GM18520 (cell line): Measurements from ENCODE around the gene MDK.
"Not testable (repeated sequence)": the region's sequence is repeated elsewhere in the genome, so short reads cannot be mapped to it uniquely, and the experiment has no call there.

Source experiments
- ATAC-seq: cut with Tn5 transposase; IDR thresholded peaks from one replicate; pipeline ENCODE4 v1.9.1; 2021; ENCODE audit not compliant: unreplicated experiment

The MDK gene

DNA sequence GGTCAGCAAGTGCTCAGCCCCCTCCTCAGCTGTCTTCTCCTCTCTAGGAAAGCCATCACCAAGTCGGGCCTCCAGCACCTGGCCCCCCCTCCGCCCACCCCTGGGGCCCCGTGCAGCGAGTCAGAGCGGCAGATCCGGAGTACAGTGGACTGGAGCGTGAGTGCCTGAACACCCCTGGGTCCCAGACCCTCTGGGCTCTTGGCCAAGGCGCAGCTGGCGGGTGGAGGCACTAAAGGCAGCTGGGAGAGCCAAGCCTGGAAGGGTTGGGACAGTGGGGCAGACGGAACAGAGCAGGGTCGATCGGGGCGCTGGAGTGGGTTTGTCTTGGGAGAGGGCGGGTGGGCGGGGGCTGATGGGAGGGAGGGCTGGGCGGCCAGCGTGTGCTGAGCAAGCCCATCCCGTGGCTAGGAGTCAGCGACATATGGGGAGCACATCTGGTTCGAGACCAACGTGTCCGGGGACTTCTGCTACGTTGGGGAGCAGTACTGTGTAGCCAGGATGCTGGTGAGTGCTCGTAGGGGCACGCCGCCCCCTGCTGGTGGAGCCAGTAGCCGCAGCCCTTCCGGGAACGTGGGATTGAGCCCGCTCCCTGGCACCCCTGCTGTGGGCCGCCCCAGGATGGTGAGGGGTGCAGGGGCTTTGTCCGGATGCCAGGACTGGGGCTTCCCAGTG is 14.1 kb upstream of the MDK start:
- no peak for ATAC-seq

DNA sequence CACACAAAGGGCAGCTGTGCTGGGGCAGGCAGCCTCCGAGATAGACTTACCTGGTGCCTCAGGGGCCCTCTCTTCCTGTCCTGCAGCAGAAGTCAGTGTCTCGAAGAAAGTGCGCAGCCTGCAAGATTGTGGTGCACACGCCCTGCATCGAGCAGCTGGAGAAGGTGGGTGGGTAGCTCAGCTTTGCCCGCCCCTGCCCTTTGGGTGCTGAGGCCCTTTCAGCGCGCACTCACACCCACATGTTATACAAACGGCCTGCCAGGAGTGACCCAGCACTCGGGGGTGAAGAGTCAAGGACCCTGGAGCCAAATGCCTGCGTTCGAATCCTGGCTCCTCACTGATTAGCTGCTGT is 13.6 kb upstream of the MDK start:
- no peak for ATAC-seq

DNA sequence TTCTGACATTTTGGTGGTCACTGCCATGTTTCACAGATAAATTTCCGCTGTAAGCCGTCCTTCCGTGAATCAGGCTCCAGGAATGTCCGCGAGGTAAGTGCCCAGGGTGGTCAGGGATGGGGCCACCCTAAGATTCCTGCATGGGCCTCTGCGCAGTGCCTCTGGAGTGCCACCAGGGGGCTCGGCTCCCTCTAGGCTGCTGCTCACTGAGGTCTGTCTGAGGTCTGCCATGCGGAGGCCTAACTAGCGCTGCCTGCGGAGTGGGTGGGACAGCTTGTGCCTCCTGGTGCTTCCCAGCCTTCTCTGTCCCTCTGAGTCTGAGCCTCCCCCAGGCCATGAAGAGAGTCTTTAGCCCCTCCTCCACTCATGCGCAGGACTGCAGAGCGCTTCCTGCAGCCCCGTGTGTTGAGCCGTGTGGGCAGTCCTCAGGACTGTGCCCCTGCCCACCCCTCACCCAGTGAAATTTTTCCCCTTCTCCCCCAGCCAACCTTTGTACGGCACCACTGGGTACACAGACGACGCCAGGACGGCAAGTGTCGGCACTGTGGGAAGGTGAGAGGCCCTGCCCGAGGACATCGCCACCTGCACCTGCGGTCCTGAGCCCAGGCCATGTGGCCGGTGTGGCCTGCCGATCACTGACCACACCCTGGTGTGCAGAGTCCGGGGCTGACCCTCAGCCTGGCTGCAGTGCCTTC is 11.9 kb upstream of the MDK start:
- ATAC-seq, result no peak

DNA sequence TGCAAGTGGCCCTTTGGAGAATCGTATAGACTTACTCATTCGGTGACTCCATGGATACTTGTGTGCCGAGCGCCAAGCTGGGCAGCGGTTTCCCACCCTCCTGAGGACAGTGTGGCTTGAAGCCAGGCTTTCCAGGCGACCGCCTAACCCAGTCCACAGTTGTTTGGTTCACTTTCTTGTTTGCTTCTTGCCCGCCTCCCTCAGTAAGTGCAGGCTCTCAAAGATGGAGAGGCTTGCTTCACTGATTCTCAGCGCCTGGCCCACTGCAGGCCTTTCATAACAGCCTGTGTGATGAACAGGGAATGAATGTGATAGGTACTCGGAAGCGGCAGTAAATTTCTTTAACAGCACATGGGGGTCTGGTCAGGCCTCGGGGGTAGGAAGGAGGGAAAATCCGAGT is 11.2 kb upstream of the MDK start:
- ATAC-seq, result no peak

DNA sequence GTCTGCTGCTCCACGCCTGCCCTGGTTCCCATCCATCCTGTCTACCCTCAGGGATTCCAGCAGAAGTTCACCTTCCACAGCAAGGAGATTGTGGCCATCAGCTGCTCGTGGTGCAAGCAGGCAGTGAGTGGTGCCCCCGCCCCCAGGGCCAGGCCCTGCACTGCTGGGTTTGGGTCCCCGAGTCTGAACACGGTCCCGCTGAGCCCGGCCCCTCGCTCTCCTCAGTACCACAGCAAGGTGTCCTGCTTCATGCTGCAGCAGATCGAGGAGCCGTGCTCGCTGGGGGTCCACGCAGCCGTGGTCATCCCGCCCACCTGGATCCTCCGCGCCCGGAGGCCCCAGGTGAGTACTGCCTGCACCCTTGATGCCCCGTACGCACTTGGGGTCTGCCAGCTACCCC is 10.2 kb upstream of the MDK start:
- not testable (repeated sequence) for ATAC-seq

GRCh38 chr11:46372086-46372485 is 9.4 kb upstream of the MDK start:
- no peak for ATAC-seq

DNA sequence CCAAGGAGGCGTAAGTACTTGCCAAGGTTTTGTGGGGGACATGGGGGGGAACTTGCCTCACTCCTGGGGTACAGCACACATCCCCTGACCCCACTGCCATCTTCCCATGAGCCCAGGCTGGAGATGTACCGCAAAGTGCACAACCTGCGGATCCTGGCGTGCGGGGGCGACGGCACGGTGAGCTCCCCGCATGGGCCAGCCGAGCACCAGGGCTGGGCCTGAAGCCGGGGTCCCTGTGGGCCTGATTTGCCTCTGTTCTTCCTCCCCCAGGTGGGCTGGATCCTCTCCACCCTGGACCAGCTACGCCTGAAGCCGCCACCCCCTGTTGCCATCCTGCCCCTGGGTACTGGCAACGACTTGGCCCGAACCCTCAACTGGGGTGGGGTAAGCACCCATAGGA is 9.0 kb upstream of the MDK start:
- ATAC-seq, result not testable (repeated sequence)

DNA sequence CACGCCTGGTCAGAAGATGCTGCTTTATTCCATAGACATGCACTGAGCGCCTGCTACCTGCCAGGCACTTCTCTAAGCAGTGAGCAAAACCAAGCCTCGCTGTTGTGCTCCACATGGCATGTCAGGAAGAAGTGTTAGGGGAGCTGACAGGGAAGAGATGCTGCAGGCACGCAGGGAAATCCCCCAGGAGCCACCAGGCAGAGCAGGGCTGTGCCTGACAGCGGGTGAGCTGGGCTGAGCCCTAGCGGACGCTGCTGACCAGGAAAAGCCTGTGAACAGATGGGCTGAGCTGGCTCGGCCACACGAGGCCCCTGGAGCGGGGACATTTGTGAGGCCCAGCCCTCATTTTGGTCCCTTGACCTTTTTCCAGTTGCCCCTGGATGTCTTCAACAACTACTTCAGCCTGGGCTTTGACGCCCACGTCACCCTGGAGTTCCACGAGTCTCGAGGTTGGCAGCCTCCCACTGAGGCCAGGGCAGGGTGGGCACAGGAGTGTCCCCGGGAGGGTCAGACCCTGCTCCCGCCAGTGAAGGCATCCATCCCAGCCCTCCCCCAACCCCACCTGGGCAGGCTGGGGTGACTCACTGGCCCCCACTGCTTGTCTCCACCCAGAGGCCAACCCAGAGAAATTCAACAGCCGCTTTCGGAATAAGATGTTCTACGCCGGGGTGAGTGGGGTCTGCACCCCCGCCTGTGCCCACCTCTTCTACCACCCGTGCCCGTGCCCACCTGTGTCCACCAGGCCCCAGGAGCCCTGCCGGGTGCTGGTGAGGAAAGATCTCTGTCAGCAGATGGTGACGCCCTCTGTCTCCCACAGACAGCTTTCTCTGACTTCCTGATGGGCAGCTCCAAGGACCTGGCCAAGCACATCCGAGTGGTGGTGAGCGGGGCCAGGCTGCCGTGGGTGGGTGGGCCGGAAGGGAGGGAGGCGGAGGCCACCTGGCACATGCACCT is 7.4 kb upstream of the MDK start:
- no peak for ATAC-seq

GRCh38 chr11:46374815-46375214 is 6.7 kb upstream of the MDK start:
- ATAC-seq, result no peak

DNA sequence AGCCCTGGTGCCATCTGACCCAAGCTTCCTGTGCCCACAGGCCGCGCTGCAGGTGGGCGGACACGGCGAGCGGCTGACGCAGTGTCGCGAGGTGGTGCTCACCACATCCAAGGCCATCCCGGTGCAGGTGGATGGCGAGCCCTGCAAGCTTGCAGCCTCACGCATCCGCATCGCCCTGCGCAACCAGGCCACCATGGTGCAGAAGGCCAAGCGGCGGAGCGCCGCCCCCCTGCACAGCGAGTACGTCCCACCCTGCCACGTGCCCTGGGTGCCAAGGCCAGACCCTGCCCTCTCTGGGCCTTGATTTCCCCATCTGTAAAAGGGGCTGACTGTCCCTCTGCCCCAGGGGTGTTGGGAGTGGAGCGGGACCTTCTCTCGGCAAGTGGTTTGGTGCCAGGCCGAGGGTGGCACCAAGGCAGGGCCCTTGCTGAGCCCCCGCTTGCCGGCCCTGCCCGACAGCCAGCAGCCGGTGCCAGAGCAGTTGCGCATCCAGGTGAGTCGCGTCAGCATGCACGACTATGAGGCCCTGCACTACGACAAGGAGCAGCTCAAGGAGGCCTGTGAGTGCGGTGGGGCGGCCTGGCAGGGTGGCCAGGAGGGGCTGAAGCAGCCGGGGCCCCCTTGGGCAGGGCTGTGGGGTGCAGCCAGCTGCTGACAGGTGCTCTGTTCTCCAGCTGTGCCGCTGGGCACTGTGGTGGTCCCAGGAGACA is 5.9 kb upstream of the MDK start:
- ATAC-seq, result no peak

DNA sequence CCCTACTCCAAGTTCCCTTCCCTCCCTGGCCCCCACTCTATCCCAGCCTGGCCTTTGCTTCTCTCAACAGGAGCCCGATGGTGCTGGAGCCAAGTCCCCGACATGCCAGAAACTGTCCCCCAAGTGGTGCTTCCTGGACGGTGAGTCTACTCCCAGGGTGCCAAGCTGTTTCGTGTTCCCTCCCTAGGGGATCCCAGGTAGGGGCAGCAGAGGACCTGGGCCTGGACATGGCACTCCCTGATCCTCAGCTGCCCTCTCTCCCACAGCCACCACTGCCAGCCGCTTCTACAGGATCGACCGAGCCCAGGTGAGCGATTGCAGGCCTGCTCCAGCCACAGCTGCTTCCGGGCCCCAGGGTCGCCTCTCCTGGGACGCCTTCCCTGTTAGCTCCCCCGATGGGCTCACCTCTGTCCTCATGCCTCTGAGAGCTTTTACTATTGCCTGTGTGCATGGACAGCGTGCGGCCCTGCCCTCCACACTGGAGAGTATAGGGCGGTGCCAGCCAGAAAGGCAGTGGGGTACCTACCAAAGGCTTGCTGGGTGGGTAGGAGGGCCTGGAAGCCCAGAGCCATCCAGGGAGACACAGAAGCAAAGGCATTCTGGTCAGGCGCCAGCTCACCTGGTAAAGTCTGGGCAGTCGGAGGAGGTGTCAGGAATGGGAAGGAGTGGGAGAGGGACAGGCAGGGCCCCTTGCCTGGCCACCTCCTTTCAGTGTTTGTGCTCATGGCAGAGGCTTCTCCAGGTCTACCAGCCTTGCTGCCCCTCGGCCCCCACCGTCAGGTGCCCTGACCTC is 5.0 kb upstream of the MDK start:
- ATAC-seq, result no peak

DNA sequence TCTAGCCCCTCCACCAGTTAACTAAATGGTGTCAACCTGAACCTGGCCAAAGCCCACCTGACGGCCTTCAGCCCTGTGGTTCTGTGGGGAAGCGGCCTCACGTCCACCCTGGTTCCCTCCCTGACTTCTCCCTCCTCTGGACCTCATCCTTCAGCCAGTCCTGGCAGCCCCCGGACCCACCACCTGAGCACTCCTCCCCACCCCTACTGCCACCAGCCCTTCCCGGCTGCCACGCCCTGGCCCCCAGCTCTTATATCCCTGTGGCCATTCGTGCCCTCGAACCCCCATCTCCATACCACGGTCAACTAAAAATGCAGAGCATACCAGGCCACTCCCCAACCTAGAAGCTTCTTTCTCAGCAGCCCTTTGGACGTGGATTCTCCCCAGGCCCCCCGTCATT is 4.2 kb upstream of the MDK start:
- ATAC-seq, result no peak

DNA sequence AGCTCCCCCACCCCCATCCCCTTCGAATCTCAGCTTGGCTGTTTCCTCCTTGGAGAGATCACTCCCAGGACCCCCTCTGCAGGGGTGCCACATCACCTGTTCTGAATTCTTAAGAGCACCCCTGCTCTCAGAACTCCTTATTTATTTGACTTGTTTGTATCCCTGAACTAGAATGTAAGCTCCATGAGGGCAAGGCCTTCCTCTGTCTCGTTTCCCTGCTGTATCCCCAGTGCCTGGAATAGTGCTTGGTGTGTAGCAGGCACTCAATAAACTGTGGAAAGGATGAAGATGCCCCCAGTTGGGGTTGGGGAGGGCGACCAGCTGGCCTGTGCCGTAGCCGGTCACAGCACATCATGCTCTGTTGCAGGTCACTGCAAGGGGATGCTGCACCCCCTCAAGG is 3.6 kb upstream of the MDK start:
- ATAC-seq, result no peak

DNA sequence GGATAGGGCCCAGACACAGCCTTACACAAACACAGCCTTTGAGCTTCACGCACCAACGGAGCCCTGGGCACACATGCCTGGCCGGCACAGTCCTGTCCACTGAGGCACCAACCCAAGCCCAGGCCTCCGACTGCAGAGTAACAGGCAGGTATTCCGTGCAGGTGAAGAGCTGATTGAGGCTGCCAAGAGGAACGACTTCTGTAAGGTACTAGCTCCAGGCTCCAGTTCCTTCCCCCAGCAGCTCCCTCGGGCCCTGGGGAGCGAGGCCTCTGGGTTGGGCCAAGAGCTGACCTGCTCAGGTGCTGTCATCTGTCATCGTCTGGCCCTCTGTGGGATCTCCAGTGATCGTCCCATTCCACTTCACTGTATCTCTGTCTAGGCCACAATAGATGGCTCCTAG is 3.2 kb upstream of the MDK start:
- no peak for ATAC-seq

DNA sequence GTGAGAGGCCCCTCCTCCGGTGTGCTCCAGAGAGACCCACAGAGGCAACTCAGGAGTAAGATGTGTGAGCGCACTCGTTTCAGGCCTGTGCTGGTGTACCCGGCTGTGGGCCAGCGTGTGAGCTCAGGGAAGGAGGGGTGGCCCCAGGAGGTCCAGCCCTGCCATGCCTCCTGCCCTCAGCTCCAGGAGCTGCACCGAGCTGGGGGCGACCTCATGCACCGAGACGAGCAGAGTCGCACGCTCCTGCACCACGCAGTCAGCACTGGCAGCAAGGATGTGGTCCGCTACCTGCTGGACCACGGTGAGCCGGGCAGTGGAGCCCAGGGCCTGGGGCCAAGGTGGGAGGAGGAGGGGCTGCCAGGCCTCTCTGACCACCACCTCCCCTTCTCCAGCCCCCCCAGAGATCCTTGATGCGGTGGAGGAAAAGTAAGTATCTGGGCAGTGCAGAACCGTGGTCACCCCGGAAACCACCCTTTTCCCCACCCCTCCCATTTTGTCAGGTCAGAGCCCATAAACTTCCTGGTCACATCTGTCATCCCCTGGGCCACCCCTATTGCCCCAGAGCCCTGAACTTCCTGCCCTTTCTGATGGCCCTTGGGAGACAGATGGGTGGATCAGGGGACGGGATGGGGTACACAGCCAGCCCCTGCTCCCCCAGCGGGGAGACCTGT is 2.5 kb upstream of the MDK start:
- no peak for ATAC-seq

GRCh38 chr11:46379482-46380293 is 1.8 kb upstream of the MDK start:
- ATAC-seq, result not testable (repeated sequence)

DNA sequence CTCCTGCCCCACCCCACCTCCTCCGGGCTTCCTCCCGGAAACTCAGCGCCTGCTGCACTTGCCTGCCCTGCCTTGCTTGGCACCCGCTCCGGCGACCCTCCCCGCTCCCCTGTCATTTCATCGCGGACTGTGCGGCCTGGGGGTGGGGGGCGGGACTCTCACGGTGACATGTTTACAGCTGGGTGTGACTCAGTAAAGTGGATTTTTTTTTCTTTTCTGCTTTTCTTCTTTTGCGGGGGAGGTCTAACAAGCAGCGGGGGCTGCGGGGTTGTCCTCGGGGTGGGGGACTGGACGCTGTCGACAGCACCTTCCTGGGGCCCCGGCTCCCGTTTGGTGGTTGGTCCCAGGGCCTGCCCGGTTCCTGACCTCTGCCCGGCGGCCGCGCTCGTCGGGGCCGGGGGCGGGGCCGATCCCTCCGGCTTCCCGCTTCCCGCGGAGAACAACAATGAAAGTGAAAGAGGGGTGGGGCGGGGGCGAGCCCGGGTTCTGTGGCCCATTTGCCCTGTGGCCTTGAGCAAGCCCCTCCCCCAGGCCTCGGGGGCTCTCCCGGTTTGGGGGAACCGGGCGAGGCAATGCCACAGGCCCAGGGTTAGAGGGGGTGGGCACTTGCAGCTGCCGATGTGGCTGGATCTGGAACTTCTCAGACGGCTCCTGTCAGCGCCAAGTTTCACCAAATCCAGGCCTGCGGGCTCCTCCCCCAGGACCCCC is 975 bp upstream of the MDK start:
- no peak for ATAC-seq

DNA sequence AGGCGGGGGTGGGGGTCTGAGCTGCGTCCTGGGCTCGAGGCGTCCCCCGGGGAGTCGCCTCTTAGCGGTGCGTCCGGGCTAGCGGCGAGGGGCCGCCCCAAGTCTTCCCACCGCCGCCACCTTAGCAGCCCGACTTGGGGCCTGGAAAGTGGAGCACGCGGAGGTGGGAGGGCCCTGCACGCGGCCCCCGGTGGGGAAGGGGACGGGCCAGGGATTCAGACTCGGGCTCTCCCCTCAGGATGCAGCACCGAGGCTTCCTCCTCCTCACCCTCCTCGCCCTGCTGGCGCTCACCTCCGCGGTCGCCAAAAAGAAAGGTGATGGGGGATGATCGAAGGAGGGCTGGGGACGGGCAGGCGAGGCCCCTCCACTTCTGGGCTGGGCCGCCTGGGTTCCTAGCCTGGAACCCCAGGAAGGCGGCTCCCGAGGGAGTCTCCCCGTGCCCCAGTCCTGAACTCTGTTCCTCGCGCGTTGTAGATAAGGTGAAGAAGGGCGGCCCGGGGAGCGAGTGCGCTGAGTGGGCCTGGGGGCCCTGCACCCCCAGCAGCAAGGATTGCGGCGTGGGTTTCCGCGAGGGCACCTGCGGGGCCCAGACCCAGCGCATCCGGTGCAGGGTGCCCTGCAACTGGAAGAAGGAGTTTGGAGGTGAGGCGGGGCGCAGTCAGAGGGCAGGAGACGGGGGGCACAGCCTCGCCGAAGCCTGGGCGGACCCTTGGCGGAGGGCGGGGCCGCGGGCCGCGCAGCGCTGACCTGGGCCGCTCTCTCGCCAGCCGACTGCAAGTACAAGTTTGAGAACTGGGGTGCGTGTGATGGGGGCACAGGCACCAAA is 563 bp downstream of the MDK start:
- ATAC-seq, result no peak
